ENCODE data around the gene ITM2C.

ITM2C gene

DNA sequence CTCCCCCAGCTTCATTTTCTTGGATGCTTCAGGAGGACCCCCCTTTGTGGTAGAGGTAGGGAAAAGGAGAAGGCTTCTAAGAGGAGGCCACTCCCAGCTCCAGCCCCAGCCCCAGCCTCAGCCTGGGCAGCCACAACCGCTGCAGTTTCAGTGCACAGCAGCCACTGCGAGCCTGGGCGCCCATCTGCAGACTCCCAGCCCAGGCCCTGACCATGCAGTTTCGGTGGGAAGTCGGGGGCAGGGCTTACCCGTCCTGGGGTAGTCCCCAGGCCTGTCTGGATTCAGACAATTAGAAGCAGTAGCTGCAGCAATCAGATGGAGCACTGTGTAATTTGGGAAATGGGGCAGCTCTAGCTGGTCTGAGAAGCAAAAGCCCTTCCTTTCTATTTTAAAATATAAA lies 28.6 kb downstream of the ITM2C start:
- ChIA-PET POLR2A (no interaction called here), CTCF (interaction anchor here (0.5 to 0.6 kb wide), 2 partner anchors 45 to 905 kb away, joined by 4 to 5 read pairs; no protein-coding TSS in a partner anchor)
- H3K9me3 ChIP-seq (ENCODE audit: control insufficient read depth, insufficient read depth, low read depth, low read length) = no peaks in the 10 kb centered on the region
- no peaks in the 10 kb centered on the region for H3K4me1 ChIP-seq (ENCODE audit: control insufficient read depth, insufficient read depth, low read length)
- no peaks in the 10 kb centered on the region for H3K36me3 ChIP-seq (ENCODE audit: control insufficient read depth in 2 of 2, insufficient read depth in 1 of 2, low read length in 2 of 2)
- no peak overlapping the region for H3K4me3 ChIP-seq (ENCODE audit: low read depth, low read length)
- TF ChIP-seq, protein P1, sequence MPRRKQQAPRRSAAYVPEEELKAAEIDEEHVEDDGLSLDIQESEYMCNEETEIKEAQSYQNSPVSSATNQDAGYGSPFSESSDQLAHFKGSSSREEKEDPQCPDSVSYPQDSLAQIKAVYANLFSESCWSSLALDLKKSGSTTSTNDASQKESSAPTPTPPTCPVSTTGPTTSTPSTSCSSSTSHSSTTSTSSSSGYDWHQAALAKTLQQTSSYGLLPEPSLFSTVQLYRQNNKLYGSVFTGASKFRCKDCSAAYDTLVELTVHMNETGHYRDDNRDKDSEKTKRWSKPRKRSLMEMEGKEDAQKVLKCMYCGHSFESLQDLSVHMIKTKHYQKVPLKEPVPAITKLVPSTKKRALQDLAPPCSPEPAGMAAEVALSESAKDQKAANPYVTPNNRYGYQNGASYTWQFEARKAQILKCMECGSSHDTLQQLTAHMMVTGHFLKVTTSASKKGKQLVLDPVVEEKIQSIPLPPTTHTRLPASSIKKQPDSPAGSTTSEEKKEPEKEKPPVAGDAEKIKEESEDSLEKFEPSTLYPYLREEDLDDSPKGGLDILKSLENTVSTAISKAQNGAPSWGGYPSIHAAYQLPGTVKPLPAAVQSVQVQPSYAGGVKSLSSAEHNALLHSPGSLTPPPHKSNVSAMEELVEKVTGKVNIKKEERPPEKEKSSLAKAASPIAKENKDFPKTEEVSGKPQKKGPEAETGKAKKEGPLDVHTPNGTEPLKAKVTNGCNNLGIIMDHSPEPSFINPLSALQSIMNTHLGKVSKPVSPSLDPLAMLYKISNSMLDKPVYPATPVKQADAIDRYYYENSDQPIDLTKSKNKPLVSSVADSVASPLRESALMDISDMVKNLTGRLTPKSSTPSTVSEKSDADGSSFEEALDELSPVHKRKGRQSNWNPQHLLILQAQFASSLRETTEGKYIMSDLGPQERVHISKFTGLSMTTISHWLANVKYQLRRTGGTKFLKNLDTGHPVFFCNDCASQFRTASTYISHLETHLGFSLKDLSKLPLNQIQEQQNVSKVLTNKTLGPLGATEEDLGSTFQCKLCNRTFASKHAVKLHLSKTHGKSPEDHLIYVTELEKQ (tag by site-specific recombination; IDR thresholded peaks at IDR 0.05; ENCODE audit: borderline replicate concordance) = no peak
- TF ChIP-seq HIC1 (tag by site-specific recombination; IDR thresholded peaks at IDR 0.05) (no peak), ZNF211 (tag by site-specific recombination; IDR thresholded peaks at IDR 0.05; ENCODE audit: low read depth) (no peak), ZNF596 (tag by site-specific recombination; IDR thresholded peaks at IDR 0.05) (no peak), ZNF24 (tag by site-specific recombination; IDR thresholded peaks at IDR 0.05) (no peak), ZNF202 (tag by site-specific recombination; IDR thresholded peaks at IDR 0.05; ENCODE audit: borderline replicate concordance) (no peak), MEIS1 (CRISPR knock-in tag; IDR thresholded peaks at IDR 0.05; ENCODE audit: borderline replicate concordance) (no peak), SP7 (tag by site-specific recombination; IDR thresholded peaks at IDR 0.05) (no peak), ZBTB8A (tag by site-specific recombination; IDR thresholded peaks at IDR 0.05) (no peak), KLF8 (tag by site-specific recombination; IDR thresholded peaks at IDR 0.05) (no peak), ZNF521 (tag by site-specific recombination; IDR thresholded peaks at IDR 0.05) (no peak)
- TF ChIP-seq, protein P2, sequence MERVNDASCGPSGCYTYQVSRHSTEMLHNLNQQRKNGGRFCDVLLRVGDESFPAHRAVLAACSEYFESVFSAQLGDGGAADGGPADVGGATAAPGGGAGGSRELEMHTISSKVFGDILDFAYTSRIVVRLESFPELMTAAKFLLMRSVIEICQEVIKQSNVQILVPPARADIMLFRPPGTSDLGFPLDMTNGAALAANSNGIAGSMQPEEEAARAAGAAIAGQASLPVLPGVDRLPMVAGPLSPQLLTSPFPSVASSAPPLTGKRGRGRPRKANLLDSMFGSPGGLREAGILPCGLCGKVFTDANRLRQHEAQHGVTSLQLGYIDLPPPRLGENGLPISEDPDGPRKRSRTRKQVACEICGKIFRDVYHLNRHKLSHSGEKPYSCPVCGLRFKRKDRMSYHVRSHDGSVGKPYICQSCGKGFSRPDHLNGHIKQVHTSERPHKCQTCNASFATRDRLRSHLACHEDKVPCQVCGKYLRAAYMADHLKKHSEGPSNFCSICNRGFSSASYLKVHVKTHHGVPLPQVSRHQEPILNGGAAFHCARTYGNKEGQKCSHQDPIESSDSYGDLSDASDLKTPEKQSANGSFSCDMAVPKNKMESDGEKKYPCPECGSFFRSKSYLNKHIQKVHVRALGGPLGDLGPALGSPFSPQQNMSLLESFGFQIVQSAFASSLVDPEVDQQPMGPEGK (tag by site-specific recombination; IDR thresholded peaks at IDR 0.05) = no peak
- H3K27ac ChIP-seq (ENCODE audit: extremely low read depth, low read depth, low read length) = no peak overlapping the region

GRCh38 chr2:230893841-230894781 lies 29.4 kb downstream of the ITM2C start:
- POLR2A ChIA-PET = no interaction called here
- no peak overlapping the region for H3K4me3 ChIP-seq (ENCODE audit: low read depth, low read length)
- H3K36me3 ChIP-seq (ENCODE audit: control insufficient read depth in 2 of 2, insufficient read depth in 1 of 2, low read length in 2 of 2) = no peaks in the 10 kb centered on the region
- CTCF ChIA-PET = no interaction called here
- no peak overlapping the region for H3K27ac ChIP-seq (ENCODE audit: extremely low read depth, low read depth, low read length)
- H3K9me3 ChIP-seq (ENCODE audit: control insufficient read depth, insufficient read depth, low read depth, low read length) = no peaks in the 10 kb centered on the region
- TF ChIP-seq ZNF792 (tag by site-specific recombination; IDR thresholded peaks at IDR 0.05) (no peak), MEIS1 (CRISPR knock-in tag; IDR thresholded peaks at IDR 0.05; ENCODE audit: borderline replicate concordance) (no peak)
- no peaks in the 10 kb centered on the region for H3K4me1 ChIP-seq (ENCODE audit: control insufficient read depth, insufficient read depth, low read length)

Data from HEK293 (cell line).